T-helper 1 cell treated with Interleukin-12 subunit alpha and Interleukin-12 subunit beta and Interleukin-4 antibody, amounts not matched to agents 30 ng/mL and 1 ng/mL, for 36 hours (primary cell): Measurements from ENCODE around the gene RGS9. TPM values are rescaled to one million over a fixed set of nuclear protein-coding genes. Genes with fewer than 3 reads are reported as not detected.

Source experiments
- intact Hi-C: fragments of 100-400 bp; cut with micrococcal nuclease; formaldehyde crosslinking; loops from one replicate; pipeline ENCODE4 v1.15.1; 2024
- total RNA-seq: library from RNA; stranded (reverse); gene quantifications from 2 replicates; pipeline ENCODE4 v1.2.3, GENCODE V29; 2022

RGS9 gene
- total RNA-seq, 1 donor from 2014 or later = 4.1 TPM

GRCh38 chr17:65177901-65178300, 40.7 kb downstream of the RGS9 start:
- intact Hi-C loops = no loop called here

GRCh38 chr17:65180276-65180675, 43.1 kb downstream of the RGS9 start:
- intact Hi-C loops = loop anchor here (2.0 to 5.0 kb wide), 6 partner anchors 19 to 218 kb away; no protein-coding TSS in a partner anchor

GRCh38 chr17:65180752-65181236, 43.6 kb downstream of the RGS9 start:
- intact Hi-C loops = loop anchor here (1.0 to 5.0 kb wide), 8 partner anchors 7 to 218 kb away; no protein-coding TSS in a partner anchor

DNA sequence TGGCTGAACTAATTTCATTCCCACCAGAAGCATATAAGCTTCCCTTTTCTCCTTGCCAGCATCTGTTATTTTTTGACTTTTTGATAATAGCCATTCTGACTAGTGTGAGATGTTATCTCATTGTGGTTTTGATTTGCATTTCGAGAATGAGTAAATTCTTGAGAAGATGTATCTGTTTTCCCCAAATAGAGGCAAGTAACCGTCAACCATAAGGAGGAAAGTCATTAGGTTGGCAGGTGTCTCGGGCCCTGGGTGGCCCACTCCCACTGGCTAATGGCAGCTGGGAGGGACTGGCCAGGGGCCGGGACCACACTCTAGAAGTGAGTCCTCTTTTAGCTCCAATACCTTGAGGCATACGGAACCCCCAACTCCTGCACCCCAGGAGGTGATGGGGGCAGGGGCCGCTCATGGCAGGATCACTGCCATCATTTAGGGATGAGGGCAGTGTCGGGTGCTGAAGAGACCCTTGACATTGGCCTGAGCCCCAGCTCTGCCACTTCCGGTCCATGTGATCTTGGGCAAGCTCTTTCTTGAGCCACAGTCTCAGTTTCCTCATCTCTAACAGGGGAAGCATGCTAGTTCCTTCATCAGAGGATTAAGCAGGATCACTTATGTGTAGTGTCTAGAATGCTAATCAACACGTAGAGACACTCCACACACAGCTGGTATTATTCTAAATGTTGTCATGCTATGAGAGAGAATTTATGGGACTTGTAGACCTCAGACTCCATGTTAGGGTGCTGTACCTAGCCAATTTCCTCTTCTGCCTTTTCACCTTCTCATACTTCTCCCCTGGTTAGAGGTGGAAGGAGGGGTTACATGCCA, 44.3 kb downstream of the RGS9 start:
- intact Hi-C loops = loop anchor here (1.0 to 5.0 kb wide), 8 partner anchors 8 to 219 kb away; no protein-coding TSS in a partner anchor

DNA sequence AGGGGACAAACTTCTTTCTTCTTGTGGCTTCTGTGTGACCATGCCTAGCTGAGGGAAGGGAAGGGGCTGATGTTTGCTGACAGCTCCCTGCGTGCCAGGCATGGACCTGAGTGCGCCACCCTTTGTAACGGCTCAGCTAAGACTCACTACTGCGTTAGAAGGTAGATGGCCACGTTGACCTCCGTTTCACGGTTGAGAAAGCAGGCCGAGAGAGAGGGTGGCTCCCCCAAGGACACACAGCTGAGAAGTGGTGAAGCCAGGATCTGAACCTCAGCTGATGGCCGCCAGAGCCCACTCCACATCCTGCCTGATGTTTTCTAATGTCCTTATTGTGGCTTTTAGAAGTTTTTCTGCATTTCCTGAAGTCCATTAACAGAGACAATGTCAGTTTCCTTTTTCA, 45.1 kb downstream of the RGS9 start:
- intact Hi-C loops = loop anchor here (5.0 kb wide), 3 partner anchors 60 to 220 kb away; no protein-coding TSS in a partner anchor

DNA sequence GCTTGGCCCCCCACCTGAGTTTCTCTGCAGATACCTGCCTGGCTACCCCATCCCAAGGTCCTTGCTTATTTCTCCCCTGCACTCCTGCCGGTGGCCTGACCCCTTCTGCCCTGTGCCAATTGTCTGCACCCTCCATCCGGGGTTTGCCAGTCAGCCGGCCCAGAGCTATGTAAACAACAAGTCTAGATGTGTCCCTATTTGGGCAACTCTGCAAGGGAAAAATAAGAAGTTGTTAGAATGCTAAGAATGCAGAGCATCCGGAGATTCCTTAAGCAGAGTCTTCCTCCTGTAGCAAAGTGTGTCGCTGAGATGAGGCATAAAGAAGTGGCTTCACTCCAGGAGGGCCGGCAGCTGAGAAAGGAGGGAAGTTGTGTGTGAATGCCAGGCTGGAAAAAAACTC, 46.6 kb downstream of the RGS9 start:
- intact Hi-C loops = loop anchor here (5.0 kb wide), 3 partner anchors 61 to 221 kb away; no protein-coding TSS in a partner anchor

GRCh38 chr17:65184235-65184959, 47.2 kb downstream of the RGS9 start:
- intact Hi-C loops = loop anchor here (5.0 kb wide), 3 partner anchors 62 to 222 kb away; no protein-coding TSS in a partner anchor

- intact Hi-C loops = loop anchor here (5.0 kb wide), 1 partner anchor 793 kb away; the partner anchor contains the start of gene PECAM1
Measured at GRCh38 chr17:65185062-65185461, 47.9 kb downstream of the RGS9 start.

- intact Hi-C loops = loop anchor here (5.0 kb wide), 1 partner anchor 794 kb away; the partner anchor contains the start of gene PECAM1
Measured at GRCh38 chr17:65185668-65186382, 48.7 kb downstream of the RGS9 start.

DNA sequence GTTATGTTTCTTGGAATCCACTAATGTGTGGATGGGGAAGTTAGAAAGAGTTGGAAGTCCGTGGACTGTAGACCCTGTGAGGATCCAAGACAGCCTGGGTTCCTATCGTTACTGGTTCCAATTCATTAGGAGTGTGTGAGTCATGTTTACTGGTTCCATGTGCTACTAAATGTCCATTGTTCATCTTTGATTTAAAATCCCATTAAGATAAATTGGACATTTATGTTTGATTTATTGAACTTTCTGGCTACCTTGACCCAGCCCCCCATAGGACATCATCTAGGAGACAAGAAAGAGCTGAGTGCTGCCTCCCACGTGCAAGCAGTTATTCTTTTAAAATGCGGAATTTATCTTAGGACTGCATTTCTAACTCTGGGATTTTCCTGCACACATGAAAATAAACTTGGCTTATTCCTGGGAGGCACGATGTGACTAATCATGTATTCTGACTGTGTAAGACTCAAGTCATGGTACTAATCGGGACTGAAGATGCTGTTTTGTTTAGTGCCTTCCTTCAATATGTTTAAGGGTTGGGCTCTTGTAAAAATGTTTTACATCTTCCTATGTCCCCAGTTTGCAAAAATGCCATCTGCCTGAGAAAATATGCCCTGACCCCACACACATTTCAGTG, 53.4 kb downstream of the RGS9 start:
- intact Hi-C loops = no loop called here

- intact Hi-C loops = no loop called here
Measured at GRCh38 chr17:65191811-65192740, 54.9 kb downstream of the RGS9 start.

- intact Hi-C loops = no loop called here
Measured at GRCh38 chr17:65193305-65193704, 56.1 kb downstream of the RGS9 start.

DNA sequence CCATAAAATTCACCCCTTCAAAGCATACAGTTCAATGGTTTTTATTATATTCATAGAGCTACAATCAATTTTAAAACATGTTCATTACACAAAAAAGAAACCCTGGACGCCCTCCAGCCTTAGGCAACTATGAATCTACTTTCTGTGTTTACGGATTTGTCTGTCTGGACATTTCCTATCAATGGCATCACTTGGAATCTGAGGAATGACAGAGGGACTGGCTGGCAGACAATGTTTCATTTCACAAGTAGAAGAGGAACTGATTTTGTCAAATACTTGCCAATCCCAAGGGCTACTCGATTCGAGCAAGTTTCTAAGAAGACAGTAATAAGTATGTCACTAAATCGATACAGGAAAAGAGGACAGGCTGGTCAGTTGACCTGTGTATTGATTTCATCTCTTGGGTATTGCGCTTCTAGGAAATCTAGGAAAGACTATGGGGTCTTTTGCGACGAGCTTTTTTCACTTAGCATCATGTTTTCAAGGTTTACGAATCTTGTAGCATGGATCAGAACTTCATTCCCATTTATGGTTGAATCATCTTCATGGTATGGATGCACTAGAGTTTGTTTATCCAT, 56.6 kb downstream of the RGS9 start:
- intact Hi-C loops = no loop called here

- intact Hi-C loops = loop anchor here (5.0 kb wide), 1 partner anchor 168 kb away; no protein-coding TSS in a partner anchor
Measured at GRCh38 chr17:65194670-65195334, 57.6 kb downstream of the RGS9 start.

GRCh38 chr17:65195716-65196115, 58.5 kb downstream of the RGS9 start:
- intact Hi-C loops = loop anchor here (5.0 kb wide), 1 partner anchor 168 kb away; no protein-coding TSS in a partner anchor

DNA sequence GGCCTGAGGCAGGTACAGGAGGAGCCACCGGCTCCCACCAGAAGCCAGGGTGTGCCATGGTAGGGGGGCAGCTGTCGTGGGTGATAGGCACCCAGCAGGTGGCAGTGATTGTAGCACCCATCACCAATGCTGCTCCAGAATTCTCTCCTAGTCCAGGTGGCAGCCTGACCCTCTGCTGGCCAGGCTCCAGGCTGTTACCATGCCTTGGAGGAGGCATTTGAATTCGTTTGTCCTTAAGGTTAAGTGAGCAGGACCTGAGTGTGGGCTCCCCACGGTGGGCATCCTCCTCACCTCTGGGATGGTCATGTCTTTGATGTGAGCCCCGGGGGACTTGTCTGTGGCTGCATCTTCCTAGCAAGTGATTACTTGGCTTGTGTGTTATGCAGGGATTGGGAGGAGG, 59.4 kb downstream of the RGS9 start:
- intact Hi-C loops = loop anchor here (5.0 kb wide), 1 partner anchor 169 kb away; no protein-coding TSS in a partner anchor

GRCh38 chr17:65197201-65197600, 60.0 kb downstream of the RGS9 start:
- intact Hi-C loops = loop anchor here (5.0 kb wide), 1 partner anchor 170 kb away; no protein-coding TSS in a partner anchor
